Measurements from ENCODE around the gene DOC2B. TPM values are rescaled to one million over a fixed set of nuclear protein-coding genes. Genes with fewer than 3 reads are reported as not detected.

Gene DOC2B
- total RNA-seq, 4 donors from 2014 or later, result 4.4 to 11.5 (median 10.6) TPM

- WGBS, 2 donors (ENCODE audit: low coverage in 1 of 2), result 100% methylated on average over 1 of the region's 2 CpGs; no CpG with 5 or more reads in 1 of the 2 donors
- no peak overlapping the region for H3K4me3 ChIP-seq
Measured at GRCh38 chr17:197352-197751, 15.9 kb upstream of the DOC2B start.

GRCh38 chr17:194828-195602 is 13.6 kb upstream of the DOC2B start:
- TF ChIP-seq POLR2AphosphoS5 (IDR thresholded peaks at IDR 0.05) (no peak), POLR2A (IDR thresholded peaks at IDR 0.05) (no peak), CTCF (IDR thresholded peaks at IDR 0.05) (no peak), EP300 (IDR thresholded peaks at IDR 0.05) (no peak)
- 74 to 81% methylated on average over 8 to 14 of the region's 16 CpGs for WGBS, 2 donors (ENCODE audit: low coverage in 1 of 2)
- Histone ChIP-seq H3K4me3 (no peak overlapping the region), H3K27me3 (peaks cover 58% of the 10 kb centered on the region), H3K9me3 (no peaks in the 10 kb centered on the region), H3K4me1 (peaks cover 0 to 15% (median 0%) of the 10 kb centered on the region in 3 donors), H3K36me3 (no peaks in the 10 kb centered on the region), H3K27ac (no peak overlapping the region)
- no peak for ATAC-seq

More at GRCh38 chr17:197352-197751, 15.9 kb upstream of the DOC2B start:
- Histone ChIP-seq H3K27me3 (peaks cover 75% of the 10 kb centered on the region), H3K9me3 (no peaks in the 10 kb centered on the region), H3K4me1 (peaks cover 0 to 25% (median 0%) of the 10 kb centered on the region in 3 donors), H3K27ac (no peak overlapping the region), H3K36me3 (no peaks in the 10 kb centered on the region)
- TF ChIP-seq POLR2A (IDR thresholded peaks at IDR 0.05) (no peak), EP300 (IDR thresholded peaks at IDR 0.05) (no peak), CTCF (IDR thresholded peaks at IDR 0.05) (no peak), POLR2AphosphoS5 (IDR thresholded peaks at IDR 0.05) (no peak)
- ATAC-seq, result no peak

DNA sequence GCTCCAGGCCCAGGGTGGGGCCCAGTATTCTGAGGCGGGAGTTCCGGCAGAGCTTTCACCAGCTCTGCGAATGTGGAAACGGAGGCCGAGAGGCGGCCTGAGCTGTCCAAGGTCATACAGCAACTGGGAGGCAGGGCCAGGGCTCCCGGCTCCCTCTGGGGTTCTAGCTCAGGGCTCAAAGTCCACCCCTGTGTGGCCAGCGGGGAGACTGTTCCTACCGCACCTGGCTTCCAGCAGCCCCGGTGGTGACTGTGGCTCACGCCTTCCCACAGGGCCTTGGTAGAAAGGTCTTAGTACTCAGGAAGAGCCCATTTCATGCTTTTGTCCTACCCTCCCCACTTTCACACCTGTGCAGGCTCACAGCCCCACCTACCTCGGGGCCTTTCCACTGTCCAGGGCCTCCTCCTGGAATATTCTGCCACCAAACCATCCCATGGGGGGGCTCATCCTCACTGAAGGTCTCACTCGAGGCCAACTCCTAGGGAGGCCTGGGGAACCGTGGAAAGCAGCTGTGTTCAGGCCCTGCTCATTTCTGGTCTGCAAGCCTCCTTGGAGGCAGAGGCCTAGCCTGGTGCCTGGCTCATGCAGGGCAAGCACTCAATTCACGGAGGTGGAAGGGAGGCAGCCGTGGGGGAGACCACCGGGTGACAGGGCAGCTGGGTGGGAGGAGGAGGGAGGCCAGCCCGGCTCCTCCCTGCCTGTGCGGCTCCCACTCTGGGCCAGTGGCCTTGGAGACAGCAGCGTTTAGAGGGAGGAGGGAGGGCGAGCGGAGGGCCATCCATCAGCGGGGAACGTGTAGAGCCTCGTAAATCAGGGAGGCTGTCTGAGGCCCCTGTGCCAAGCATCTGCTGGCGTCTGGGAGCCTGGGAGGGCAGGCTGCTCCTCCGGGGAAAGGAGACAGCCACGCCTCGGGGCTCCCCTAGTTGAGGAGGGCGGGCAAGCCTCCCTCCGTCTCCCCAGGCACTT is 12.7 kb upstream of the DOC2B start:
- no peak for ATAC-seq
- Histone ChIP-seq H3K9me3 (no peaks in the 10 kb centered on the region), H3K4me1 (peaks cover 0 to 6% (median 0%) of the 10 kb centered on the region in 3 donors), H3K36me3 (no peaks in the 10 kb centered on the region), H3K27ac (no peak overlapping the region), H3K4me3 (no peak overlapping the region), H3K27me3 (peaks cover 66% of the 10 kb centered on the region)
- 37 to 46% methylated on average over 4 to 6 of the region's 31 CpGs for WGBS, 2 donors (ENCODE audit: low coverage in 1 of 2)
- no peak for TF ChIP-seq EP300 (IDR thresholded peaks at IDR 0.05)
- TF ChIP-seq CTCF (IDR thresholded peaks at IDR 0.05), result no peak
- no peak for TF ChIP-seq POLR2AphosphoS5 (IDR thresholded peaks at IDR 0.05)
- no peak for TF ChIP-seq POLR2A (IDR thresholded peaks at IDR 0.05)

GRCh38 chr17:193426-193810 is 12.0 kb upstream of the DOC2B start:
- H3K9me3 ChIP-seq, result no peaks in the 10 kb centered on the region
- H3K4me1 ChIP-seq, result no peaks in the 10 kb centered on the region
- ATAC-seq, result no peak
- H3K4me3 ChIP-seq, result no peak overlapping the region
- H3K27me3 ChIP-seq, result peaks cover 73% of the 10 kb centered on the region
- H3K36me3 ChIP-seq, result no peaks in the 10 kb centered on the region
- H3K27ac ChIP-seq, result no peak overlapping the region
- 100% methylated on average over 2 to 4 of the region's 8 CpGs for WGBS, 2 donors (ENCODE audit: low coverage in 1 of 2)
- no peak for TF ChIP-seq POLR2AphosphoS5 (IDR thresholded peaks at IDR 0.05)

GRCh38 chr17:192666-193425 is 11.4 kb upstream of the DOC2B start:
- WGBS, 2 donors (ENCODE audit: low coverage in 1 of 2), result 100% methylated on average over 1 of the region's 21 CpGs; no CpG with 5 or more reads in 1 of the 2 donors
- Histone ChIP-seq H3K27me3 (peaks cover 71% of the 10 kb centered on the region), H3K9me3 (no peaks in the 10 kb centered on the region), H3K4me1 (no peaks in the 10 kb centered on the region), H3K4me3 (no peak overlapping the region), H3K27ac (no peak overlapping the region), H3K36me3 (no peaks in the 10 kb centered on the region)
- TF ChIP-seq POLR2A (IDR thresholded peaks at IDR 0.05), result no peak
- TF ChIP-seq CTCF (IDR thresholded peaks at IDR 0.05), result no peak
- TF ChIP-seq EP300 (IDR thresholded peaks at IDR 0.05), result no peak
- TF ChIP-seq POLR2AphosphoS5 (IDR thresholded peaks at IDR 0.05), result no peak
- ATAC-seq, result no peak

Data from gastroesophageal sphincter (tissue), 4 donors.